H1 (cell line): ENCODE data around the gene SPEM1. TPM values are rescaled to one million over a fixed set of nuclear protein-coding genes. Genes with fewer than 3 reads are reported as not detected.

Experiments used
- CBX8 ChIP-seq: fragments of 300-800, 300-1000 bp; sonication (generic); IDR thresholded peaks from 2 replicates; pipeline ENCODE4 v1.7.1; 2016; ENCODE audit warnings: low read depth, low read length, borderline replicate concordance
- E2F6 ChIP-seq: IDR thresholded peaks from 2 replicates; pipeline ENCODE4 v1.6.1; 2012; ENCODE audit warnings: inconsistent platforms
- HDAC2 ChIP-seq, 2 experiments: fragments of 300-600 bp in 1 of 2; sonication (generic) in 1 of 2; IDR thresholded peaks; 2 replicates each; pipeline ENCODE4 v1.6.1; 2011 to 2012; ENCODE audit warnings: low read depth in 2 of 2, low read length in 2 of 2, mild to moderate bottlenecking in 2 of 2, moderate library complexity in 2 of 2, borderline replicate concordance in 1 of 2, inconsistent platforms in 1 of 2
- MAX ChIP-seq: IDR thresholded peaks from 2 replicates; pipeline ENCODE4 v1.6.1; 2012; ENCODE audit warnings: inconsistent platforms
- RAD21 ChIP-seq, 2 experiments: IDR thresholded peaks in 1 of 2; conservative IDR thresholded peaks in 1 of 2; 2 replicates each; pipeline ENCODE4 v1.6.1; 2011; ENCODE audit warnings: low read depth in 2 of 2, low read length in 2 of 2, improper control_type of control experiment in 1 of 2, inconsistent platforms in 1 of 2, mild to moderate bottlenecking in 1 of 2, moderate library complexity in 1 of 2
- SAP30 ChIP-seq: fragments of 300-600 bp; sonication (generic); IDR thresholded peaks from 2 replicates; pipeline ENCODE4 v1.7.1; 2012; ENCODE audit warnings: low read length, moderate library complexity, mild to moderate bottlenecking, inconsistent platforms; ENCODE audit not compliant: insufficient read depth, insufficient replicate concordance
- TAF1 ChIP-seq: IDR thresholded peaks from 2 replicates; pipeline ENCODE4 v1.6.1; 2011; ENCODE audit warnings: mild to moderate bottlenecking, low read depth, low read length
- TEAD4 ChIP-seq: IDR thresholded peaks from 2 replicates; pipeline ENCODE4 v1.6.1; 2012; ENCODE audit warnings: low read depth, low read length, inconsistent platforms, mixed read lengths
- polyA plus RNA-seq, 7 experiments: library from polyadenylated mRNA; depleted of rRNA in 3 of 7; stranded (reverse) in 5 of 7; unstranded in 2 of 7; fragments of >200 nt in 5 of 7; fragments of 200-250 nt in 2 of 7; gene quantifications; 1 replicate in 5 of 7; 2 replicates in 1 of 7; 4 replicates in 1 of 7; pipeline versions ENCODE4 v1.2.1 to v1.2.3, GENCODE V29; 2011 to 2013; ENCODE audit warnings: missing spikeins in 2 of 7, mixed read lengths in 2 of 7
- total RNA-seq: library from RNA; stranded (reverse); fragmentation: NEBNext Ultra II Directional; extraction: Animal tissue kit (Norgen Biotek cat#: 25700); gene quantifications from 2 replicates; pipeline ENCODE4 v1.2.1, GENCODE V29; 2021

The SPEM1 gene
- total and polyA plus RNA-seq, 2 of the 8 experiments (the other 6 are each of a cell fraction or from before 2014, with no cell fraction given) = not detected

- TF ChIP-seq E2F6 = peak; percentile 15; the same call in 1 of the 2 replicates
- peak; percentile 21; the same call in 1 of the 2 replicates for TF ChIP-seq TAF1
- TF ChIP-seq CBX8 = no peak
- peak; percentile 69 to 82 for TF ChIP-seq RAD21 (IDR thresholded peaks at IDR 0.05 in 1 of 2, conservative IDR thresholded peaks at IDR 0.05 in 1 of 2; ENCODE audit: low read depth in 2 of 2, low read length in 2 of 2)
- peak; percentile 80; the same call in 1 of the 2 replicates for TF ChIP-seq MAX
- peak; percentile 61 for TF ChIP-seq TEAD4
- TF ChIP-seq HDAC2 (IDR thresholded peaks at IDR 0.05; ENCODE audit: borderline replicate concordance in 1 of 2, low read depth in 2 of 2, low read length in 2 of 2) = peak in 1 of 2 experiments; percentile 55; a peak in 1 of 4 replicates
- peak; percentile 69 for TF ChIP-seq SAP30
Measured at GRCh38 chr17:7393613-7394451, 26.3 kb upstream of the SPEM1 start (continued).
